ENCODE data around the gene FXYD1.

The FXYD1 gene

GRCh38 chr19:35112995-35113688 is 25.5 kb upstream of the FXYD1 start:
- Histone ChIP-seq H2BK15ac (ENCODE audit: low read length) (no peak overlapping the region), H3K9me3 (replicated peaks in 1 of 2; ENCODE audit: control insufficient read depth in 2 of 2, insufficient read depth in 1 of 2, low read depth in 1 of 2, low read length in 2 of 2) (no peaks in the 10 kb centered on the region), H3K27ac (replicated peaks; ENCODE audit: low read length) (no peak overlapping the region), H3K9ac (ENCODE audit: low read depth, low read length, poor library complexity) (peak overlapping the region; percentile 54), H2AFZ (ENCODE audit: low read length) (no peak overlapping the region), H3K4me2 (ENCODE audit: insufficient read depth, low read length, poor library complexity, severe bottlenecking) (no peak overlapping the region), H2BK5ac (ENCODE audit: low read length) (no peak overlapping the region), H3K4ac (ENCODE audit: low read length) (no peak overlapping the region), H3K27me3 (ENCODE audit: control insufficient read depth in 3 of 3, insufficient read depth in 3 of 3, low read depth in 1 of 3, low read length in 3 of 3) (peaks cover 0 to 13% (median 0%) of the 10 kb centered on the region in 3 experiments), H3K4me1 (ENCODE audit: control insufficient read depth in 2 of 2, insufficient read depth in 1 of 2, low read depth in 1 of 2, low read length in 2 of 2) (peaks cover 0 to 11% of the 10 kb centered on the region in 2 donors), H3K4me3 (ENCODE audit: low read length in 2 of 2) (peak overlapping the region in 1 of 2 donors; percentile 62), H3K36me3 (replicated peaks in 1 of 2; ENCODE audit: control insufficient read depth in 2 of 2, insufficient read depth in 2 of 2, low read length in 2 of 2) (no peaks in the 10 kb centered on the region), H4K91ac (ENCODE audit: low read depth, low read length, poor library complexity) (no peak overlapping the region), H2BK12ac (ENCODE audit: low read length) (no peak overlapping the region), H2AK5ac (ENCODE audit: low read depth, low read length) (no peak overlapping the region), H3K23ac (ENCODE audit: low read depth, low read length, poor library complexity) (no peak overlapping the region), H2BK120ac (ENCODE audit: low read depth, low read length) (no peak overlapping the region), H3K14ac (ENCODE audit: low read length) (no peak overlapping the region), H3K79me1 (ENCODE audit: low read depth, low read length) (no peaks in the 10 kb centered on the region), H3K18ac (ENCODE audit: low read length) (no peak overlapping the region), H4K8ac (ENCODE audit: low read depth, low read length) (no peak overlapping the region)
- DNase-seq (ENCODE audit: low spot score) = no peak
- no CpG with 5 or more reads among the region's 15 CpGs for WGBS, 2 donors (ENCODE audit: extremely low coverage in 2 of 2, insufficient read length in 2 of 2, insufficient replicate concordance in 1 of 2)

DNA sequence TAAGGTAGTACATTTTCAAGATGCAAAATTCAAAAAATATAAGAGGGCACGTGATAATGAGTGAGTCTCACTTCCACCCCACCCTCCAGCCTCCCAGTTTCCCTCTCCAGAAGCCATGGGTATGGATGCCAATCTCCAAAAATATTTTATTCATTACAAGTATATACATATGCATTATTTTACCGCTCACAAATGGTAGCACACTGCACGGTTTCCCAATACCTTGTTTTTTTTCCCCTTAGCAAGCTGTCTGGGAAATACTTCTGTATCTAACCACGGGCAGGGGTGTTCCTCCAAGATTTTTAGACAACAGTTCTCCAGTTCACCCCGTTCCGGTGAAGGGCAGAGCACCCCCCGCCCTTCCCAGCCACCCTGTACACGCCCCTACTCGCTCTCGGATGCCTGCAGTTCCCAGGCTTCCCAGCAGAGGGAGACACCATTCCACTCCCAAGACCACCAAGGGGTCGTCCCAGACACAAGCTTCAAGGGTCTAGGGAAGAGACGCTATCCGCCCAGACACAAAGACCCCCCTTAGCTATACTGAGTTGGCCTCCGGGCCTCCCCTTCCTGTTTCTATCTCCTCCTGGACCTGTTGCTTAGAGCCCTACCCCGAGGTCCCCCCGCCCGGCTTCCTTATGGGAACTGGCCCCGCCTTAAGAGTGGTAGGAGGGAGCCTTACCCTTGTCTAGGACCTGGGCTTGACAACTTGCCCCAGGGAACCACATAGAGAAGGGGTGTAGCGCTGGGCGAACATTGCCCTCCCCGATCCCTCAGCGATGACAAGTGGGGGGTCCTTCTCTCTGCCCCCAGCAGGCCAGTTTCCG is 24.1 kb upstream of the FXYD1 start:
- H4K8ac ChIP-seq (ENCODE audit: low read depth, low read length) = no peak overlapping the region
- peak overlapping the region; percentile 58 for H2AK5ac ChIP-seq (ENCODE audit: low read depth, low read length)
- H2BK12ac ChIP-seq (ENCODE audit: low read length) = no peak overlapping the region
- no peak overlapping the region for H4K91ac ChIP-seq (ENCODE audit: low read depth, low read length, poor library complexity)
- H3K4ac ChIP-seq (ENCODE audit: low read length) = no peak overlapping the region
- peak overlapping the region; percentile 52 for H3K4me2 ChIP-seq (ENCODE audit: insufficient read depth, low read length, poor library complexity, severe bottlenecking)
- H3K18ac ChIP-seq (ENCODE audit: low read length) = peak overlapping the region; percentile 88
- no peak overlapping the region for H2BK5ac ChIP-seq (ENCODE audit: low read length)
- H2BK15ac ChIP-seq (ENCODE audit: low read length) = no peak overlapping the region
- DNase-seq (ENCODE audit: low spot score) = peak; percentile 91
- H2BK120ac ChIP-seq (ENCODE audit: low read depth, low read length) = no peak overlapping the region
- H3K4me3 ChIP-seq (ENCODE audit: low read length in 2 of 2) = no peak overlapping the region
- WGBS, 2 donors (ENCODE audit: extremely low coverage in 2 of 2, insufficient read length in 2 of 2, insufficient replicate concordance in 1 of 2) = no CpG with 5 or more reads among the region's 23 CpGs
- no peaks in the 10 kb centered on the region for H3K9me3 ChIP-seq (replicated peaks in 1 of 2; ENCODE audit: control insufficient read depth in 2 of 2, insufficient read depth in 1 of 2, low read depth in 1 of 2, low read length in 2 of 2)
- peaks cover 0 to 21% (median 0%) of the 10 kb centered on the region in 3 experiments for H3K27me3 ChIP-seq (ENCODE audit: control insufficient read depth in 3 of 3, insufficient read depth in 3 of 3, low read depth in 1 of 3, low read length in 3 of 3)
- no peak overlapping the region for H3K27ac ChIP-seq (replicated peaks; ENCODE audit: low read length)
- H3K4me1 ChIP-seq (ENCODE audit: control insufficient read depth in 2 of 2, insufficient read depth in 1 of 2, low read depth in 1 of 2, low read length in 2 of 2) = peaks cover 0 to 11% of the 10 kb centered on the region in 2 donors
- H3K36me3 ChIP-seq (replicated peaks in 1 of 2; ENCODE audit: control insufficient read depth in 2 of 2, insufficient read depth in 2 of 2, low read length in 2 of 2) = no peaks in the 10 kb centered on the region
- no peaks in the 10 kb centered on the region for H3K79me1 ChIP-seq (ENCODE audit: low read depth, low read length)
- H3K14ac ChIP-seq (ENCODE audit: low read length) = no peak overlapping the region
- no peak overlapping the region for H3K9ac ChIP-seq (ENCODE audit: low read depth, low read length, poor library complexity)
- peak overlapping the region; percentile 3 for H3K23ac ChIP-seq (ENCODE audit: low read depth, low read length, poor library complexity)
- H2AFZ ChIP-seq (ENCODE audit: low read length) = peak overlapping the region; percentile 61

DNA sequence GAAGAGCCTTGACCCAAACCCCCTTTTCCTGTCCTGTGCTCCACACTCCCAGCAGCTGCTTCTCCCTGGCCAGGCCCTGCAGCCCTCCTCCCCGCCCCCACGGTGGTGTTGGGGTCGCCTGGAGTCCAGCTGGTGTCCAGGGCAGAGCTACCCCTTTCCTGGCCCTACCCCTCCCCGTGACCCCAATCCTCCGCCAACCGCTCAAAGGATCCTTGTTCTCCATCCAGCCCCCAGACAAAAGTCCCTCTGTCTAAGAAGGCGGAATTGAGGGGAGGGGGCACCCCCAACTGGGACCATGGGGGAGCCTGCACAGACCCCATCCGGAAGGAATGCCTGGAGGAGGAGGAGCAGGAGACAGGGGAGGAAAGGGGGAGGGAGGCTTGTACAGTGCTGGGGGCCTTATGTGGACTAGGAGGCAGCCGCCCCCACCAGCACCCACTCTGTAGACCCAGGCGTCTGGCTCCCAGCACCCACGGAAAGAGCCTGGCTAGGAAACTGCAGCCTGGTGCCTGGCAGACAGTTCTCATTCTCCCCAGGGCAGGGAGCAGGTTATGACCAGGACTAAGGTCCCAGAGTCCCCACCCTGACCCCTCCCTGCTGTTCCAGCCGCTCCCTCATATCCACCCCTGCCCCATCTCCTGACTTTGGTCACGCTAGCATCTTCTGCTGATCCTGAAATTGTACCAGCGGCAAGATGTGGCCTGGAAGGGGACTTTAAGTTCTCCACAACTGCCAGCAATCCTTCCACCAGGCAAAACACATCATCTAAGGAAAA is 23.3 kb upstream of the FXYD1 start, which contains the start of gene FXYD3:
TSS of gene FXYD3 (plus strand) at position 647 of the 775 bp plus-strand sequence. CDS start 3,554 bp downstream, outside the sequence.
- no peak within 1 kb of the TSS for H4K8ac ChIP-seq (ENCODE audit: low read depth, low read length)
- H3K23ac ChIP-seq (ENCODE audit: low read depth, low read length, poor library complexity) = peak within 1 kb of the TSS; percentile 3
- H3K4ac ChIP-seq (ENCODE audit: low read length) = no peak within 1 kb of the TSS
- no peak within 1 kb of the TSS for H4K91ac ChIP-seq (ENCODE audit: low read depth, low read length, poor library complexity)
- H2BK5ac ChIP-seq (ENCODE audit: low read length) = peak within 1 kb of the TSS; percentile 55
- H3K79me1 ChIP-seq (ENCODE audit: low read depth, low read length) = no peaks in the 10 kb centered on the region
- peaks cover 0 to 11% of the 10 kb centered on the region in 2 donors for H3K4me1 ChIP-seq (ENCODE audit: control insufficient read depth in 2 of 2, insufficient read depth in 1 of 2, low read depth in 1 of 2, low read length in 2 of 2)
- no peaks in the 10 kb centered on the region for H3K36me3 ChIP-seq (replicated peaks in 1 of 2; ENCODE audit: control insufficient read depth in 2 of 2, insufficient read depth in 2 of 2, low read length in 2 of 2)
- H3K9me3 ChIP-seq (replicated peaks in 1 of 2; ENCODE audit: control insufficient read depth in 2 of 2, insufficient read depth in 1 of 2, low read depth in 1 of 2, low read length in 2 of 2) = no peaks in the 10 kb centered on the region
- DNase-seq (ENCODE audit: low spot score) = no peak
- no peak within 1 kb of the TSS for H3K27ac ChIP-seq (replicated peaks; ENCODE audit: low read length)
- H2AFZ ChIP-seq (ENCODE audit: low read length) = peak within 1 kb of the TSS; percentile 61
- no peak within 1 kb of the TSS for H3K9ac ChIP-seq (ENCODE audit: low read depth, low read length, poor library complexity)
- no peak within 1 kb of the TSS for H2BK12ac ChIP-seq (ENCODE audit: low read length)
- peaks cover 0 to 19% (median 0%) of the 10 kb centered on the region in 3 experiments for H3K27me3 ChIP-seq (ENCODE audit: control insufficient read depth in 3 of 3, insufficient read depth in 3 of 3, low read depth in 1 of 3, low read length in 3 of 3)
- WGBS, 2 donors (ENCODE audit: extremely low coverage in 2 of 2, insufficient read length in 2 of 2, insufficient replicate concordance in 1 of 2) = no CpG with 5 or more reads among the region's 14 CpGs
- H3K14ac ChIP-seq (ENCODE audit: low read length) = peak within 1 kb of the TSS; percentile 57
- peak within 1 kb of the TSS; percentile 52 for H3K4me2 ChIP-seq (ENCODE audit: insufficient read depth, low read length, poor library complexity, severe bottlenecking)
- H2AK5ac ChIP-seq (ENCODE audit: low read depth, low read length) = peak within 1 kb of the TSS; percentile 68
- peak within 1 kb of the TSS; percentile 77 for H2BK15ac ChIP-seq (ENCODE audit: low read length)
- H3K4me3 ChIP-seq (ENCODE audit: low read length in 2 of 2) = no peak within 1 kb of the TSS
- peak within 1 kb of the TSS; percentile 24 for H2BK120ac ChIP-seq (ENCODE audit: low read depth, low read length)
- H3K18ac ChIP-seq (ENCODE audit: low read length) = peak within 1 kb of the TSS; percentile 88

Data from neuronal stem cell (in vitro differentiated cells).